GM21390 (cell line): Measurements from ENCODE around the gene FASTK.
A peak's percentile ranks its signal among the peaks of the same experiment; 100 is the strongest.

Experiments
- ATAC-seq: cut with Tn5 transposase; IDR thresholded peaks from one replicate; pipeline ENCODE4 v1.9.1; 2021; ENCODE audit not compliant: unreplicated experiment

Gene FASTK

GRCh38 chr7:151080522-151081169, at the start of gene FASTK:
TSS of gene FASTK (minus strand) at chr7:151080809. CDS start at chr7:151080766, 43 bp downstream.
- ATAC-seq: peak; percentile 68

- no peak for ATAC-seq
Observed at GRCh38 chr7:151129960-151130591, 49.5 kb upstream of the FASTK start.

- ATAC-seq: no peak
Observed at GRCh38 chr7:151129117-151129959, 48.7 kb upstream of the FASTK start.

GRCh38 chr7:151128716-151129115, 48.1 kb upstream of the FASTK start:
- ATAC-seq: no peak

GRCh38 chr7:151128144-151128543, 47.5 kb upstream of the FASTK start:
- ATAC-seq: no peak

- ATAC-seq: no peak
Observed at GRCh38 chr7:151126491-151127137, 46.0 kb upstream of the FASTK start.

GRCh38 chr7:151125846-151126481, 45.4 kb upstream of the FASTK start:
- ATAC-seq: no peak

GRCh38 chr7:151125470-151125845, 44.8 kb upstream of the FASTK start:
- no peak for ATAC-seq

- no peak for ATAC-seq
Observed at GRCh38 chr7:151124899-151125399, 44.3 kb upstream of the FASTK start.

- no peak for ATAC-seq
Observed at GRCh38 chr7:151124481-151124880, 43.9 kb upstream of the FASTK start.

GRCh38 chr7:151123822-151124464, 43.3 kb upstream of the FASTK start:
- ATAC-seq: peak; percentile 83

GRCh38 chr7:151123158-151123821, 42.7 kb upstream of the FASTK start:
- no peak for ATAC-seq

- ATAC-seq: no peak
Observed at GRCh38 chr7:151122796-151123157, 42.2 kb upstream of the FASTK start.

GRCh38 chr7:151122276-151122675, 41.7 kb upstream of the FASTK start:
- ATAC-seq: no peak

GRCh38 chr7:151121380-151122170, 41.0 kb upstream of the FASTK start:
- no peak for ATAC-seq

GRCh38 chr7:151120896-151121295, 40.3 kb upstream of the FASTK start:
- ATAC-seq: no peak

GRCh38 chr7:151119902-151120301, 39.3 kb upstream of the FASTK start:
- ATAC-seq: no peak

GRCh38 chr7:151119055-151119415, 38.4 kb upstream of the FASTK start:
- no peak for ATAC-seq
